CD4-positive, alpha-beta T cell treated with Interleukin-15 for 4 hours (primary cell): ENCODE measurements around the gene ABHD16B.

Experiments used
- DNase-seq: peaks from one replicate; pipeline ENCODE4 v3.0.0-alpha.2; 2020; ENCODE audit warnings: low spot score

The ABHD16B gene

GRCh38 chr20:63895952-63896263 lies 34.6 kb downstream of the ABHD16B start:
- peak; percentile 50 for DNase-seq

DNA sequence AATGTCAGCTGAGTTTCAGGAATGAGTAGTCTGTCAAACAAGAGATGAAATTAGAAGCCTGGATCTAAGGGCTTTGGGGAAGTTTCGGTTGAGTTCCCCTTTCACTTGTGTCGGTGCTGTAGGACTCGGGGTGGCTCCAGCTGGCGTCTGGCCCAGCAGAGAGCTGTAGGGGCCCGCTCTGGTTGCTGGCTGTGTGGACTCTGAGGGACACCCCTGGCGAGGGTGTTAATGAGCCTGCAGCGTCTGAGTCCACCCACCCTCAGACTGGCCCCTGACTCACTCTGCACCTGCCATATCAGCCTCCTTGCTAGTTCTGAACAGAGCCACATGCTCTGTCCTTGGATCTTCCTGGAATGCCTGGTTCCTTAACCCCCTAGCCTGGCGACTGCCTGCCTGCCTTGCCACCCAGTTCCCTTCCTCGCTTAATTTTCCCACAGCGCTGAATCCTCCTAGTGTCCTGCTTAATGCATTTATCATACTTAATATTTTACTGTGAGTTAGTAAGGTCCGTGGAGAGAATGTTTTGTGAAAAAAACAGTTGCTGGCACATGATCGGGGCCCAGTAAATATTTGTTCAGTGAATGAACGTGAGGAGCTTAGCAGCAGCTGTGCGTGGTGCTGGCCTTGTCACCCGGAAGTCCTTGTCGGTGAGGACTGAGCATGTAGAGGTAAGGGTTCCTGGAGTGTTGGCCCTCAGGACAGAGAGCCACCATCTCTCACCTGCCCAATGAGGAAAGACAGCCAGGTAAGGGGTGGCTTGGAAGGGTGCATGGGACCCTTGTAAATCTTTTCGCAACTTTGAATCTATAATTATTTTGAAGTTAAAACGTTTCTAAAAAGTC lies 35.2 kb downstream of the ABHD16B start:
- DNase-seq, result peak; percentile 10

DNA sequence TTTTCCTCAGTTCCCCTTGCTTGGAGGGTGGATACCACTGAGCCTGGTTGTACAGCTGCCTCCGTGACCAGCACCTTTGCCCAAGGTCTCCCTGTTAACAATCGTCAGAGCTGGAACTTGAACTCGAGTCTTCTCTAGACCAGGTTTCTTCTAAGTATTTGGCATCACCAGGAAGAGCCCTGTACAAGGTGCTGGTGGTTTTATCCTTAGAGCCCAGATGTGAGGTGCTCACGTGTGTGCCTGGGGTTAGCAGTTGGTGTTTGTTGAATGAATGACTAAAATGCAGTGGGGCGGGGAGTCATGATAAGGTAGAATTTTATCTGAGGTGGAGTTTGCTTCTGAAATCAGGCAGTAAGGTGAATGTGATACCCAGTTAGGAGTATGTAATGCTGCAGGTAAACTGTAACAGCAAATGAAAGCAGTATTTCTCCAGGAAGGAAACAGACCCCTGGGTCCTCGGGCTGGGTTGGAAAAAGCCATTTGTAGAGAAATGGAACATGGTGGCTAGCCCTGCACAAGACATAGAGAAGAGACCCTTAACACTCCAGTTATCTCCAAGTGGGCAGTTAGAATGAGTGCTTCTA lies 36.8 kb downstream of the ABHD16B start:
- no peak for DNase-seq

DNA sequence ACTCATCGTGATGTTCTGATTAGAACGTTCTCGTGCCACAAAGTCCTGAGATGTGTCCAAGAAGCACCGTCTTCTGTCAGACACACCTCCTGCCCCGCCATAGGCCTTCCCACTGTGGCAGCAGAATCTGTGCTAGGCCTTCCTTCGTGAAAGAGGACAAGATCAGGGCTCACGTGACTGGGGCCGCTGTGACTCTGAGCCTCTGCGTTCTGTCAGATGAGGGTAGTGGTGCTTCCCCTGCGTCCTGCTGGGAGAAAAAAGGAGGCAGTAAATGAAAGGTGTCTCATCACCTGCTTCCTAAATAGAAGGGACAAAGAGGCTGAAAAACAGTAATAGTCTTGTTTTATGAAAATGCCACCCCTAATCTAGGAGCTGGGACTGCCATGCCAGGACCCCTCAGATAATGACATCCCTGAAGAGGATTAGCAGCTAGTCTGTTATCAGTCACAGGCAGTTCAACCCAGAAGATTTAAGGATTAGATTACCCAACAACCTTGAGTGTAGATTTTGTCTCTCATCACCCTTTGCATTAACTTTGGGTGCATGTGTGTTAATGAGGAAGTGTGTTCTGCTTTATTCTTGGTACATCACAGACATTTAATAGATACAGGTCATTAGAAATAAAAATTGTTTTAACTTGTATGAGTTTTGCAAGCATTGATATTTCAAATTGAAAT lies 37.7 kb downstream of the ABHD16B start:
- no peak for DNase-seq

- DNase-seq, result no peak
Observed at GRCh38 chr20:63900413-63900812, 39.1 kb downstream of the ABHD16B start.

DNA sequence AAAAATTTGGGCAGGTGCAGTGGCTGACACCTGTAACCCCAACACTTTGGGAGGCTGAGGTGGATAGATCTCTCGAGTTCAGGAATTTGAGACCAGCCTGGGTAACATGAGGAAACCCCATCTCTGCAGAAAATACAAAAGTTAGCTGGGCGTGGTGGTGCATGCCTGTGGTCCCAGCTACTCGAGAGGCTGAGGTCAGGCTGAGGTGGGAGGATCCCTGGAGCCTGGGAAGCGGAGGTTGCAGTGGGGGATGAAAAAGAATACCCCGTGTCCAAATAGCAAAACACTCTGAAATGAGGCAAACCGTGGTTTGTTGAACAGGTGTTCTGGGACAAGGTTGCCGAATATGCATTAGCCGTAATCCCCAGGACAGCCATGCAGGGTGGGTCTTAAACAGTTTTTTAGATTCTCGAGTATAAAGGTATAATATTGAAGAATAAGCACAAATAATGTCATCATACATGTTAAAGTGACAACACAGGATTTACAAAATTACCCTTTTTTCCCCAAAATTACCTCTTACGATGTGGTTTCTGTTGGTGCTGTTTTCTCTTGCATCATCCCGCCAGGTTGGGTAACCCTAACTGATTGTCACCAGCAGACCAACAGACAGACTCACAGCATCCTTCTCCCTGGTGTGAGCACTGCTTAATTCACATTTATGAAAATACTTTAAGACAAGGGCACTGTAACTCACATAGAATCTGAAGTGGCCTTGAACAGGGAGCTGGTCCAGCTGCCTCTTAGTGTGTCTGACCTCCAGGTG lies 42.7 kb downstream of the ABHD16B start:
- no peak for DNase-seq

DNA sequence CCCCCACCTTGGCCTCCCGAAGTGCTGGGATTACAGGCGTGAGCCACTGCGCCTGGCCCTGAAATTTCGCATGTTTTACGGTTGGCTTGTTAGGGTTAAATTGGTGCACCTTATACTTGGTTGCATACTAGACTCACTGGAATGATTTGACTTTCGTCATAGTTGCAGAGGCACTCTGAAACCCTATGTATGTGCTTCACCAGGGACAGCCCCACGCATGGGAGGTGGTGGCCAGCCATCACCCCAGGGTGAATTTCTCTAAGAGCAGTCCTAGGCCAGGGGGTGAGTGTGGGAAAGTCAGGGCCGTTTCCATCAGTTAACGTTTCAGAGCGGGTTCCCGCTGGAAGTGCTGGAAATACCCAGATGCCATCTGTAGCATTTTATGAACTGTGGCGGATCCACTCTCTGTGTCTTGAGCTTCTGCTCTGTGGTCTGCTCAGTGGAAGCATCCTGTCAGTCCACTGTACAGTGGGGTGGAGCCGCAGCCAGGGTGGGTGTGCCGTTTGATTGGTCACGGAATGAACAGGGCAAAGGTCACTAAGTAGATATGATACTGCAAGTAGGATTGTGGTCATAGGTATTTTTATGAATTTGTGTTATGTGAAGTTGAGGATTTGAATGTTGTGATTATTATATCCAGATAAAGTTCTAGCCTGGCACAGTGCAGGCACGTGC lies 46.8 kb downstream of the ABHD16B start:
- no peak for DNase-seq

- DNase-seq, result no peak
Observed at GRCh38 chr20:63911176-63911575, 49.9 kb downstream of the ABHD16B start.
